ENCODE measurements around the gene EPB41L3.
A peak's percentile ranks its signal among the peaks of the same experiment; 100 is the strongest.
"Not testable (repeated sequence)": the region's sequence is repeated elsewhere in the genome, so short reads cannot be mapped to it uniquely, and the experiment has no call there.

Gene EPB41L3

DNA sequence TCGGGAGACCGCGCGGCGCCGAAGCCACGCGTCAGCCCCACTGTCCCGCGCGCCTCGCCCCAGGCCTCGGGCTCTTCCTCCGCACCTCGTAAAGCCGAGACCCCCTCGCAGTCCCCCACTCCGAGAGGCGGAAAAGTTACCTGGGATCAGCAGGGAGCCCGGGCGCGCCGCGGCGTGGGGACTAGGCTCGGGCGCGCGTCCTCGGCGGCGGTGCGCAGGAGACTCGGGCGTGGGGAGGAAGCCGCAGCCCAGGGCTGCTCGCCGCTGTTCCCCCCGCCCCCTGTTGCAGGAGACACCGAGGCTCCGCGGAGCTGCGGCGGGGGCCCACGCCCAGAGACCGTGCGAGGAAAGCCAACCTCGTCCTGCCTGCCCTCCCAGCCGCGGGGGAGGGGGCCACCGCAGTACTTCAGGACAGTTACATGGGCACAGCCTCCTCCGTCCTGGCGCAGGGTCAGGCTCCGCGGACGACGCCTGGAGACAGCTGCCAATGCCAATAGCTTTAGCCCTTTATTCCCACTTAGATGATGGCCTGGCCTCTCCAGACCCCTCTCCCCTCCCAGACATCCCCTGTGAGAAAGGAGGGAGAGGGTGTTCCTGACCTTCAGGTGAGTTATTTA is at the start of gene EPB41L3:
Gene EPB41L3 (minus strand): TSS at position 225 of the 617 bp plus-strand sequence. CDS start 54,814 bp downstream, outside the sequence.
- peak; percentile 6 for DNase-seq

- DNase-seq: no peak
Observed at GRCh38 chr18:5588529-5588928, 44.7 kb upstream of the EPB41L3 start.

DNA sequence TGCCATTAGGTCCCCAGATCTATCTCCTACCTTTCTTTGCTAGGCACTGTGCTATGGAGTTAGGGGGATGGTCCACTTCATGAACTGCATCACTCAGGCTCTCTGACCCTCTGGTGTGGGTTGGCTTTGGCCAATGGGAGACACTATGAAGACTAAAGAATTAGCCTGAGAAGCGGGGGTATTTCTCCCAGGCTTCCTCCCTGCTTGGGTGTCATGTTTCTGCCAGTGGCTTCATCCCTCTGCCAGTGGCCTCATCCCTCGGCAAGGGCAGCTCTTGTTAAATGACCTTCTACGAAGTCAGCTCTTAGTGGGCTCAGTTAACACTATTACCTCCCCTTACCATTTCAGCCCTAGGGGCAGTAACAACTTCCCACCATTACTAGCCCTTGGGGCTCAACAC is 41.9 kb upstream of the EPB41L3 start:
- no peak for DNase-seq

DNA sequence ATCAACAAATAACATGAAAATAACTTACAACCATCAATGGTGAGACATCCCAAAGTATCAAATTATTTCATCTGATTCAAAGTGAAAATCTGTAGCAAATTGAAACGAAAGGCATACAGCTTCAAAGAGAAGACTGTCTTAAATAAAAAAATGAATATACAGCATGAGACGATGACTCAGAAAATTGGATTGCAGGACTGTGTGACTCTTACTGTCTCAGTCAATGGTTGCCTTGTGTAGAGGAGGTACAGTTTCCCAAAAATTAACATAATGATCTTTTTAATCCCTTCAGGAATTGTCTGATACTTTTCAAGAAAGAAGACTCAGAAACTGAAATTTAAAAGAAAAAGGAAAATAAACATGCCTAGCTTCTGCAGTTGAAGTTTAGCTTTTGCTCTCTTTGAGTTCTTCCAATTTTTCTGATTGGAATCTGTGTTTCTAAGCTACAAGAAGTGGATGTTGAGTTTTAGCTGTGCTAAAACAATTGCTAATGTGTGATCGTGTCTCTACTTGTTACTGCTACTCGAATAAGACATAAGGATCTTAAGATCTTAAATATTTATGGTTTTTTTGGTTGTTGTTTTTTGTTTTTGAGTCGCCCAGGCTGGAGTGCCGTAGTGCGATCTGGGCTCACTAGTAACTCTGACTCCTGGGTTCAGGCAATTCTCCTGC is 41.1 kb upstream of the EPB41L3 start:
- DNase-seq: no peak

- no peak for DNase-seq
Observed at GRCh38 chr18:5582849-5583681, 39.3 kb upstream of the EPB41L3 start.

DNA sequence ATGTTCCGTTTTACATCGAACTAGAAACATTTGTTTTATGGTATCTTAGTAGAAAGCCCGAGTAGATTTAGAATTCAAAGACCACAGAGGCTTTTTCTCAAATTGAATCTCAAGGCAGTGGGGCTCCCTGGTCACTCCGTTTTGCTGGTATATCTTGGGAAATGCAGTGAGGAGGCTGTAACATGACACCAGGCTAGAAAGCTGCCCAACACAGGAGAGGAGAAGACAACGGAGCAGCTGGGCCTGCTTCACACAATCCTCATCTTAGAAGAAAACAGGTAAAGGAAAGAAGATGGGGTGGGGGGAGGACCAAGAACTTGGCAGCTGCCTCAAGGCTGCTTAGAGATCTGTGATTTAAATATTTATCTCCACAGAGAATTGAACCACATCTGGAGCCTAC is 38.3 kb upstream of the EPB41L3 start:
- no peak for DNase-seq

DNA sequence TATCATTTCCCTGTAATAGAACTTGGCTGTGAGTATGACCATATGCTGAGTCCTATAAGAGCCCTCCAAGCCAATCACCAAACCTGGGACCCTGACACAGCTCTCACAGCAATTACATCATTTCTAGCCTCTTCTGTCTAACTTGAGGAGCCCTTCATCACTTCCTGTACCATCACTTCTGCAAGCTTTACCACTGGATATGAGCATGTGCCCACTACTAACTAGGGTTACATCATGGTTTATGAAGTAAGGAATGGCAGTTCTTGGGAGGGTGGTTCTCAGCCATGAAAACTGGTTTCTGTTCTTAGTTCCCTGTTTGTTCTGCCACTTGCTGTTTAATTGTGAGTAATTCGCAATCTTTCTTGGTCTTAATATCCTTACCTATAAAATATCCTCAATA is 31.0 kb upstream of the EPB41L3 start:
- DNase-seq: no peak

DNA sequence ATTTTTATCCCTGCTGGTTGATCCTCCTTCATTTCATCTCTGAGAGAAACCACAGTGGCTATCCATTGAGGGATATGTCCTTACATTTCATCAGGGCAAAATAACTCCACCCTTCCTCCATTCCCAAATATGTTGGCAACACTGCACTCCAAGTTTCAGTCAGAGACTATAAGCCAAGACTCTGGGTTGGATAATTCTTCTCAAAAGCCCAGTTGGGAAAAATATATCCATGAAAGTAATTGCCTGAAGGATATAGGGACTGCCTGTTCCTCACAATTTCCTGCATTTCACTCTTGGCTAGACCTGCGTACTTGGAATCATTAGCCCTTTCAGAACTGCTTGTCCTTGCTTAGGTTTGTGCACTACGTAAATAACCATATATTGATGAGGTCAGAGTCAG is 27.9 kb upstream of the EPB41L3 start:
- no peak for DNase-seq

DNA sequence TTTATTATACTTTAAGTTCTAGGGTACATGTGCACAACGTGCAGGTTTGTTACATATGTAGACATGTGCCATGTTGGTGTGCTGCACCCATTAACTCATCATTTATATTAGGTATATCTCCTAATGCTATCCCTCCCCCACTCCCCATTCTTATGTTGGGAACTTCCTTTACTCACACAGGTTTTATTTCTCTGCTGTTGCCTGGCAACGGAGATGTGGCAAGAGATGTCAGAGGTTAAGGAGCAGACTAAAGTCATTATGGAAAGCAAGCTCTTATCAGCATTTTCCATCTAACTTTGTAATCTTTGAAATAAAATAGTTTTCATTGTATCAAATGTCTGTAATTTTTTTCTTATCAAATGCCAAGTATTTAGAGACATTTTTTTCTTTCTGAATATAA is 26.8 kb upstream of the EPB41L3 start:
- DNase-seq: not testable (repeated sequence)

GRCh38 chr18:5568416-5568815 is 24.6 kb upstream of the EPB41L3 start:
- DNase-seq: no peak

- no peak for DNase-seq
Observed at GRCh38 chr18:5558851-5559250, 15.1 kb upstream of the EPB41L3 start.

GRCh38 chr18:5556310-5556974 is 12.6 kb upstream of the EPB41L3 start:
- DNase-seq: no peak

GRCh38 chr18:5554629-5555028 is 10.8 kb upstream of the EPB41L3 start:
- no peak for DNase-seq

DNA sequence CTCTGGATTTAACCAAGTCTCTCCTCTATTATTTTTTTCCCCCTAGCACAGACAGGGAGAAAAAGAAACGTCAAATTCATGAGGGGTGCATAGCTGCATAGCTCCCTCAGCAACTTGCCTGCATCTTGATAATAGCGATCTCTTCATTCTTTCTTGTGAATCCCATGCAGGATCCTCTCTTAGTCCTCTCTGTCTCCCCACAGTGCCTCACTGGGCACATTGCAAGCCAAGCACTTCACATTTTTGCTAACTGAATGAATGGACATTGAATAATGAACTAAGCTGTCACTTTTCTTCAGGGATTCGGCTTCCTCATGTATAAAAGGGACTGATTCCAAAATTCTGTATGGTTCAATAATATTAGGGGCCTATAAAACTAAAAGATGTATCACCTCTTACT is 2.9 kb upstream of the EPB41L3 start:
- no peak for DNase-seq

DNA sequence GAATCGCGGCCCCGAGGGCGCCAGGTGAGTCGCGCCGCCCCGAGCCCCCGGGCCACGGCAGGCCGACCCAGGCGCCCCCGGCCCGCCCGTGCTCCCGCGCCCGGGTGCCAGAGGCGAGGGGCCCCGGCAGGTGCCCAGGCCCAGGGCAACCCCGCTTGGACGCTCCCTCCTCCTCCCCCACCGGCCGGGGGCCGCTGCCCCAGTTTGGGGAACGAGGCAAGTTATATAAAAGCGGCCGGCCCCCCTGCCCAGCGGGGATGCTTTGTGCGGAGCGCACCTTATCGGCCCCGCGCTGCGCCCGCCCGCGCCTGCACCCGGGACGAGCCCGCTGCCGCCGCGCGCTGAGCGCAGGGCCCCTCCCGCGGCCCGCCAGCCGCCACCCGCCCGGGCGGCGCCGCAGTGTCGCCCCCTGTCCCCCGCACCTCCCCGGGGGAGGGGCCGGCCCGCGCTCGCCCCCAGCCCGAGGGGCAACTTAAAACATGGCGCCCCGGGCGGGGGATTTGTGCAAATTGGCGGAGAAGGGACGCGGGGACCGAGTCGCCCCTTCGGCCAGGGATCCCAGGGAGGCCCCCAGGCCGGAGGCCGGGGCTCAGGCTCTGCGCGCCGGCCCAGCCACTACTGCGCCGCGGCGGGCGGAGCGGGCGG is 639 bp downstream of the EPB41L3 start:
- DNase-seq: peak; percentile 2

- DNase-seq: no peak
Observed at GRCh38 chr18:5542515-5543035, 1.2 kb downstream of the EPB41L3 start.

- no peak for DNase-seq
Observed at GRCh38 chr18:5541644-5542043, 2.2 kb downstream of the EPB41L3 start.

GRCh38 chr18:5539391-5539790 is 4.4 kb downstream of the EPB41L3 start:
- DNase-seq: no peak

DNA sequence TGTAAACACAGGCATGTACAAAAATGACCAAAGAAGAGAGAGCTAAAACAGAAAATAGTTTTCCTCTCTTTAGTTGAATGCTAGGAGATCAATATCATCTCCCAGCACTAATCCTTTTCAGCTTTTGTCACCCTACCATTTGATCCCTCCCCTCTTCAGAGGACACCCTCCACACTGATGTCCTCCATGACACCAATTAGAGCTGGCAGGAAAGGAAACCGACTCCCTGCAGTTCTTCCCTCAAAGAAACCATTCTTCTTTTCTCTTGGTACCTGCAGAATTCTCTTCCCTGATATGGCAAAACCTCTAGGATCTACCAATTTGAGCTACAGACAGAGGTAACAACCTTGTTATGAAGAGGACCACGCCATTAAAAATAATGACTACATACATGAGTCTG is 5.3 kb downstream of the EPB41L3 start:
- no peak for DNase-seq

- no peak for DNase-seq
Observed at GRCh38 chr18:5537860-5538259, 5.9 kb downstream of the EPB41L3 start.

- DNase-seq: no peak
Observed at GRCh38 chr18:5534845-5535244, 9.0 kb downstream of the EPB41L3 start.

DNA sequence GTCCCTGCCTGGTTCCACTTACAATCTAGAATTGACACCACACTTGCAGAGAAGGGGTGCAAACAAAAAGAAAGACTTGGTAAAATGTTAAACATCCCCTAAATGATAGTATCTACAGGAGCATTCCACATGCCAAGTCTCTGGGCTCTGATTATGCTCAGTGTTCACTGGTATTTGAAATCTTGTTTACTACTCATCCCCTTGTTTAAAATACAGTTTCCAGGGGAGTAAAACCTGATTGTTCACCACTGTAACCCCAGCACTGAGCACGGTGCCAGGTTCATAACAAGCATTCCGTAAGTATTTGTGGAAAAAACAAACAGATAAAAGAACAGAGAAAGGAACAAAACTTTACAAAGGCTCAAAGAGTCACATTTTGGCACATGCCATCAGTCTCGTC is 11.7 kb downstream of the EPB41L3 start:
- DNase-seq: no peak
